Duodenal mucosa (tissue), 2 donors: ENCODE results near the gene ODR4.
"Not testable (repeated sequence)": the region's sequence is repeated elsewhere in the genome, so short reads cannot be mapped to it uniquely, and the experiment has no call there.

Experiments used
- H3K27ac ChIP-seq: one replicate; pipeline ENCODE4 v1.7.0; 2013; ENCODE audit warnings: low read depth, low read length
- H3K27me3 ChIP-seq, 2 donors: one replicate each; pipeline ENCODE4 v1.7.0; 2013; ENCODE audit warnings: low read length in 2 of 2, control low read depth in 1 of 2; ENCODE audit not compliant: insufficient read depth in 2 of 2, control insufficient read depth in 1 of 2
- H3K36me3 ChIP-seq, 2 donors: one replicate each; pipeline ENCODE4 v1.7.0; 2013; ENCODE audit warnings: low read length in 2 of 2, control low read depth in 1 of 2; ENCODE audit not compliant: insufficient read depth in 2 of 2, control insufficient read depth in 1 of 2
- H3K4me1 ChIP-seq, 2 donors: one replicate each; pipeline ENCODE4 v1.7.0; 2013; ENCODE audit warnings: low read length in 2 of 2, control low read depth in 1 of 2; ENCODE audit not compliant: insufficient read depth in 2 of 2, control insufficient read depth in 1 of 2
- H3K4me3 ChIP-seq, 2 donors: one replicate each; pipeline ENCODE4 v1.7.0; 2013; ENCODE audit warnings: low read length in 2 of 2, low read depth in 1 of 2
- H3K9ac ChIP-seq, 2 donors: one replicate each; pipeline ENCODE4 v1.7.0; 2013; ENCODE audit warnings: low read length in 2 of 2, low read depth in 1 of 2
- H3K9me3 ChIP-seq, 2 donors: one replicate each; pipeline ENCODE4 v1.7.0; 2013; ENCODE audit warnings: low read length in 2 of 2, control low read depth in 1 of 2; ENCODE audit not compliant: control insufficient read depth in 1 of 2

ODR4 gene

DNA sequence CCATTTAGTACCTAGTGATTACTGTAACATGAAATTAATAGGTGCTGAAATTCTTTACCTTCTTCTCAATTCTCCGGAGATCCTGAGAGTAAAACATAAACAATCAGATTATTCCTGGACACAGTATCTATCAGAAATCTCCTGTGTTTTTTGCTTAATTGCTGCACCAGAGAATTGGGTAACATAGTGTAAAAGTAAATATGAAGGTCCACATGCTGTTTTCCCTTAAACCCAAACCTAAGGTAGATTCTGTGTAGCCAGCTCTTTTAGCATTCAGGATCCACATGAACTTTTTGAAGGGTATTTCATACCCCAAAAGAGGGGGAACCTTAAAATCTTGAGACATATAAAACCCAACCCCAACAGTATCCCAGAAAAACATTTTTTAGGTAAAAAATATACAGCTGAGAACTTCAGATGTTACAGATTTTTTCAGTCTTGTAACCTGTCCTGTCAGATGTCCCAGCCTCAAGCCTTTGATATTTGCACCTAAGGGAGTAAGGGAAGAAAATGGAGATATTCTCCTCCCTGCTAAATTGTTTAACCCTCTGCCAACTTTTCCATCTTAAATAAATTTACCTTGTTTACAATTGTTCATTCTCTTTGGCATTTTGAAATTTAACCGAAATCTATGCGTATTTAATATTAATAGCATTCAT lies 11.2 kb downstream of the ODR4 start:
- peaks cover 15 to 75% of the 10 kb centered on the region in 2 donors for H3K36me3 ChIP-seq
- H3K4me3 ChIP-seq = no peak overlapping the region
- no peak overlapping the region for H3K9ac ChIP-seq
- H3K4me1 ChIP-seq = no peaks in the 10 kb centered on the region
- H3K27me3 ChIP-seq = no peaks in the 10 kb centered on the region
- H3K27ac ChIP-seq = no peak overlapping the region
- no peaks in the 10 kb centered on the region for H3K9me3 ChIP-seq

GRCh38 chr1:186390925-186391324 lies 15.3 kb downstream of the ODR4 start:
- H3K36me3 ChIP-seq = peaks cover 24 to 85% of the 10 kb centered on the region in 2 donors
- no peak overlapping the region for H3K4me3 ChIP-seq

GRCh38 chr1:186391841-186392240 lies 16.2 kb downstream of the ODR4 start:
- no peak overlapping the region for H3K27ac ChIP-seq
- no peak overlapping the region for H3K4me3 ChIP-seq
- H3K9me3 ChIP-seq = no peaks in the 10 kb centered on the region
- no peaks in the 10 kb centered on the region for H3K4me1 ChIP-seq
- H3K27me3 ChIP-seq = no peaks in the 10 kb centered on the region
- no peak overlapping the region for H3K9ac ChIP-seq
- peaks cover 26 to 87% of the 10 kb centered on the region in 2 donors for H3K36me3 ChIP-seq

More at GRCh38 chr1:186390925-186391324, 15.3 kb downstream of the ODR4 start:
- H3K27me3 ChIP-seq = no peaks in the 10 kb centered on the region
- H3K27ac ChIP-seq = no peak overlapping the region
- H3K9ac ChIP-seq = no peak overlapping the region
- H3K9me3 ChIP-seq = no peaks in the 10 kb centered on the region
- H3K4me1 ChIP-seq = no peaks in the 10 kb centered on the region

DNA sequence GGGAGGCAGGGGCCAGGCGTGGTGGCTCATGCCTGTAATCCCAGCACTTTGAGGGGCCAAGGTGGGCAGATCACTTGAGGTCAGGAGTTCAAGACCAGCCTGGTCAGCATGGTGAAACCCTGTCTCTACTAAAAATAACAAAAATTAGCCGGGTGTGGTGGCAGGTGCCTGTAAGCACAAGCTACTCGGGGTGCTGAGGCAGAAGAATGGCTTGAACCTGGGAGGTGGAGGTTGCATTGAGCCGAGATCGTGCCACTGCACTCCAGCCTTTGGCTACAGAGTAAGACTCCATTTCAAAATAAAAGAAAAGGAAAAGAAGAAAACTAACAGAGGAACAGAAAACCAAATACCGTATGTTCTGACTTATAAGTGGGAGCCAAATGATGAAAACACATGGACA lies 17.1 kb downstream of the ODR4 start:
- H3K36me3 ChIP-seq = peaks cover 33 to 83% of the 10 kb centered on the region in 2 donors
- H3K27ac ChIP-seq, H3K4me1 ChIP-seq, H3K27me3 ChIP-seq, H3K9ac ChIP-seq, H3K4me3 ChIP-seq, H3K9me3 ChIP-seq: not testable (repeated sequence)

- not testable (repeated sequence) for H3K4me1 ChIP-seq, H3K27ac ChIP-seq, H3K4me3 ChIP-seq, H3K27me3 ChIP-seq, H3K9ac ChIP-seq, H3K9me3 ChIP-seq
- H3K36me3 ChIP-seq = peaks cover 25 to 39% of the 10 kb centered on the region in 2 donors
These were observed 25.8 kb downstream of the ODR4 start for GRCh38 chr1:186401446-186401845.

DNA sequence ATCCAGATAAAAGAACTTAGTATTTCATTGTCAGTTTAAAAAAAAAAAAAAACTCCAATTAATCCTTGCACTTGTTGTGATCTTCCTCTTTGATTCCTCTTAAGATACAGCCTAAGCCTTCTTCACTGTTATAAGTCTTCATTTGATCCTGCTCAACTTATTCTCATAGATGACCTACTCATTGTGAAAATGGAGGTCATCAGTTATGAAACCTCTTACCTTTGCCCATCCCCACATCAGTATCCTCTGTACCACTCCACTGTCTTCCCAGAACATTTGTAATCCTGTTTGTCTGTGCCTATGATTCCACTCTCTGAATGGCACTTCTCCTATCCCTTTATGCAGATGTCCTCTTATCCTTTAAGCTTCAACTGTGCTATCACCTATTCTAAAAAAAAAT lies 28.0 kb downstream of the ODR4 start:
- Histone ChIP-seq H3K9ac (no peak overlapping the region), H3K36me3 (peaks cover 17 to 43% of the 10 kb centered on the region in 2 donors), H3K4me3 (no peak overlapping the region), H3K9me3 (no peaks in the 10 kb centered on the region), H3K27ac (no peak overlapping the region), H3K4me1 (no peaks in the 10 kb centered on the region), H3K27me3 (no peaks in the 10 kb centered on the region)

DNA sequence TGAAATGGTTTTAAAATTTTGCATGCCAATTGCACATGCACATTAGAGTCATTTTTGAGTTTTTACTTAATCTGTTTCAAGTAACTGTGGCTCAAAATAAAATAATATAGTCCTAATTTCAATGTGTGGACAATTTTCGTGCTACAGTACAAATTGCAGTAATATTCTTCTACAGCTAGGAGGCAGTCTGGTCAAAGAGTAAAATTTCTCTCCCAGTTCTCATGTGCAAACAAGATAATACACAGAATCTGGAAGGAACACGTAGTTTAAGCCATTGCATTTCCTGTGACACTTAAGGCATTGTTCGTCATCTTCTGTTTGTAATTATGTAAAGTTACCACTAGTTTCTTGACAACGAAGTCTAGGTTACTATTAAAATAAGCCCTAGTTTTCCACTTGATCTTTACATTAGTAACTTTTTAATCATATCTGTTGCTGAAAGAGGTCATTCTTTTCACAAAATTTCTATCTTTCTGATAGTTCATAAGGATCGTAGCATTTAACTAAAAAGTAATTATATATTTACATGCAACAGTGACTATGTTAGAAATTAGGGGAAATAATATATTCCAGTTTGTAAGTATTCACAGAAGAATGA lies 28.9 kb downstream of the ODR4 start:
- Histone ChIP-seq H3K36me3 (peaks cover 17 to 37% of the 10 kb centered on the region in 2 donors), H3K27ac (no peak overlapping the region), H3K27me3 (no peaks in the 10 kb centered on the region), H3K9me3 (no peaks in the 10 kb centered on the region), H3K4me1 (no peaks in the 10 kb centered on the region), H3K9ac (no peak overlapping the region), H3K4me3 (no peak overlapping the region)

GRCh38 chr1:186409091-186409490 lies 33.5 kb downstream of the ODR4 start:
- Histone ChIP-seq H3K27me3 (no peaks in the 10 kb centered on the region), H3K4me3 (no peak overlapping the region), H3K36me3 (peaks cover 7 to 41% of the 10 kb centered on the region in 2 donors), H3K27ac (no peak overlapping the region), H3K4me1 (no peaks in the 10 kb centered on the region), H3K9ac (no peak overlapping the region), H3K9me3 (no peaks in the 10 kb centered on the region)

- no peaks in the 10 kb centered on the region for H3K9me3 ChIP-seq
- H3K4me3 ChIP-seq = no peak overlapping the region
- H3K36me3 ChIP-seq = peaks cover 0 to 18% of the 10 kb centered on the region in 2 donors
- H3K27ac ChIP-seq = no peak overlapping the region
- H3K4me1 ChIP-seq = no peaks in the 10 kb centered on the region
- H3K27me3 ChIP-seq = no peaks in the 10 kb centered on the region
- H3K9ac ChIP-seq = no peak overlapping the region
These were observed 37.7 kb downstream of the ODR4 start for GRCh38 chr1:186413319-186413718.

DNA sequence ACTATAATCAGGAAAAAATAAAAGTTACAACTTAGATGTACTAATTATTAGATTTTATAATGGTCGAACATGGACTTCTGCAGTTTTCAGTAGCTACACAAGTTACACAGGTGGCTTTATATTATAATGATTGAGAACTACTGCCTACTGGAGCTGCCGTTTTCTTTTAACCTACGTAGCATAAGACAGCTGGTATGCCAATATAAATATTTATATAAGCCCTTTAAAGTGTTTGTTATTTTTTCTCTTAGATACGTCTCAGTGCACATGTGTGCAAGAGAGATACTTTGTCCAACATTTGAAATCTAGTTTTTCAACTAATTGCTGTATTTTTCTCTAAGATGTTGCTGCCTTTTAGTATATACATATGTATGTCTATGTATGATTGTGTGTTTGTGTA lies 42.9 kb downstream of the ODR4 start:
- no peaks in the 10 kb centered on the region for H3K9me3 ChIP-seq
- peaks cover 3 to 14% of the 10 kb centered on the region in 2 donors for H3K36me3 ChIP-seq
- no peak overlapping the region for H3K9ac ChIP-seq
- H3K27ac ChIP-seq = no peak overlapping the region
- H3K4me1 ChIP-seq = no peaks in the 10 kb centered on the region
- H3K4me3 ChIP-seq = no peak overlapping the region
- no peaks in the 10 kb centered on the region for H3K27me3 ChIP-seq
